Measurements from ENCODE around the gene METTL23. TPM values are rescaled to one million over a fixed set of nuclear protein-coding genes. Genes with fewer than 3 reads are reported as not detected.

Gene METTL23
- total RNA-seq, 1 experiment from 2014 or later, result 57.8 TPM

GRCh38 chr17:76736349-76737081, 9.9 kb downstream of the METTL23 start:
- H4K20me1 ChIP-seq (ENCODE audit: insufficient read depth), result peaks cover 39% of the 10 kb centered on the region
- peaks cover 55% of the 10 kb centered on the region for H3K79me2 ChIP-seq (ENCODE audit: insufficient read depth, low read length)
- ChIA-PET RAD21 (ENCODE audit: low non-redundant PET in 1 of 2, low total read pairs in 2 of 2, uncharacterized antibody in 2 of 2, unreplicated experiment in 2 of 2) (no interaction called here), POLR2A (interaction anchor here (1.7 to 3.7 kb wide), 4 partner anchors 9 to 51 kb away, joined by 6 to 27 read pairs (median 7); partner anchors contain the start of genes JMJD6 and METTL23), CTCF (interaction anchor here (1.6 to 1.7 kb wide), 2 partner anchors 9 kb away, joined by 5 to 6 read pairs; no protein-coding TSS in a partner anchor)
- peak overlapping the region; percentile 92 for H3K27ac ChIP-seq (ENCODE audit: low read depth, low read length)
- peak; percentile 68; the same call in 1 of the 2 replicates for TF ChIP-seq EGR1 (IDR thresholded peaks at IDR 0.05; ENCODE audit: low read depth)
- no peak for TF ChIP-seq ZNF274 (IDR thresholded peaks at IDR 0.05; ENCODE audit: low read depth, low read length)
- TF ChIP-seq CTCF (IDR thresholded peaks at IDR 0.05 in 2 of 3, conservative IDR thresholded peaks at IDR 0.05 in 1 of 3; ENCODE audit: borderline replicate concordance in 1 of 3, insufficient read depth in 1 of 3, low read depth in 2 of 3, low read length in 2 of 3), result no peak
- peak; percentile 8; the same call in 1 of the 2 replicates for TF ChIP-seq JUND (IDR thresholded peaks at IDR 0.05)
- TF ChIP-seq POLR2AphosphoS5 (IDR thresholded peaks at IDR 0.05; ENCODE audit: low read depth, low read length), result peak; percentile 62
- TF ChIP-seq TCF7L2 (IDR thresholded peaks at IDR 0.05; ENCODE audit: borderline replicate concordance, extremely low read depth, insufficient read depth, insufficient read length), result peak; percentile 58
- TF ChIP-seq YY1 (IDR thresholded peaks at IDR 0.05; ENCODE audit: extremely low read depth, insufficient replicate concordance, low read depth, low read length), result peak; percentile 98
- peak; percentile 32; the same call in 1 of the 2 replicates for TF ChIP-seq SIN3A (IDR thresholded peaks at IDR 0.05; ENCODE audit: low read depth)
- H3K36me3 ChIP-seq (ENCODE audit: control insufficient read depth in 1 of 2, insufficient read depth in 2 of 2, low read length in 2 of 2), result peaks cover 34 to 48% of the 10 kb centered on the region in 2 experiments
- ATAC-seq (peak; percentile 14), DNase-seq (ENCODE audit: low read depth, low spot score) (no peak)
- H3K4me1 ChIP-seq (ENCODE audit: control insufficient read depth in 1 of 2, insufficient read depth in 2 of 2, low read length in 2 of 2), result peaks cover 16 to 34% of the 10 kb centered on the region in 2 experiments
- H3K4me3 ChIP-seq (replicated peaks in 1 of 2; ENCODE audit: low read depth in 1 of 2, low read length in 2 of 2), result peak overlapping the region; percentile 71 to 91
- peak overlapping the region; percentile 97 for H3K9ac ChIP-seq (ENCODE audit: low read length)
- H2AFZ ChIP-seq (ENCODE audit: low read depth, low read length, poor library complexity, severe bottlenecking), result no peak overlapping the region
- no peaks in the 10 kb centered on the region for H3K9me3 ChIP-seq (ENCODE audit: control insufficient read depth in 1 of 2, insufficient read depth in 1 of 2, low read depth in 1 of 2, low read length in 2 of 2)
- no peaks in the 10 kb centered on the region for H3K27me3 ChIP-seq (ENCODE audit: insufficient read depth, low read length)
- no peaks in the 10 kb centered on the region for H3K9me2 ChIP-seq (ENCODE audit: insufficient read depth)
- H3K4me2 ChIP-seq (ENCODE audit: low read length), result peak overlapping the region; percentile 83
- intact Hi-C loops (cut with micrococcal nuclease), result no loop called here
- no TSS peak for BruUV-seq (replicated peaks)

All from HCT116 (cell line).